Gastrocnemius medialis (tissue), 4 donors: ENCODE measurements around the gene TRMT44. TPM values are rescaled to one million over a fixed set of nuclear protein-coding genes. Genes with fewer than 3 reads are reported as not detected.
A peak's percentile ranks its signal among the peaks of the same experiment; 100 is the strongest.

Experiments
- ATAC-seq, 2 donors: fragments of 150-250 bp; one replicate each; pipeline ENCODE4 v1.9.1; 2016
- DNase-seq, 2 donors: peaks; one replicate each; pipeline ENCODE4 v3.0.0-alpha.2; 2019
- H3K27ac ChIP-seq, 4 donors: fragments of 200-600 bp; sonication (generic); 1 replicate in 1 of 4; 2 replicates in 3 of 4; pipeline ENCODE4 v1.5.1; 2016 to 2018; ENCODE audit warnings: mild to moderate bottlenecking in 2 of 4, moderate library complexity in 1 of 4
- H3K27me3 ChIP-seq, 3 donors: fragments of 200-600 bp; sonication (generic) in 2 of 3; 1 replicate in 1 of 3; 2 replicates in 2 of 3; pipeline versions ENCODE4 v1.5.1 to v1.6.0; 2016 to 2019; ENCODE audit warnings: mild to moderate bottlenecking in 1 of 3, moderate library complexity in 1 of 3
- H3K36me3 ChIP-seq, 2 donors: fragments of 200-600 bp; sonication (generic) in 1 of 2; one replicate each; pipeline ENCODE4 v1.5.1; 2017 to 2018
- H3K4me1 ChIP-seq, 2 donors: fragments of 200-600 bp; sonication (generic) in 1 of 2; one replicate each; pipeline ENCODE4 v1.5.1; 2016 to 2017; ENCODE audit warnings: mild to moderate bottlenecking in 2 of 2
- H3K4me3 ChIP-seq, 4 donors: fragments of 200-600 bp; sonication (generic) in 3 of 4; 1 replicate in 1 of 4; 2 replicates in 3 of 4; pipeline ENCODE4 v1.5.1; 2016 to 2019; ENCODE audit warnings: mild to moderate bottlenecking in 2 of 4
- H3K9me3 ChIP-seq, 3 donors: fragments of 200-600 bp; sonication (generic) in 2 of 3; 1 replicate in 1 of 3; 2 replicates in 2 of 3; pipeline ENCODE4 v1.5.1; 2016 to 2019
- CTCF ChIP-seq, 5 experiments: fragments of 450-650 bp in 3 of 5; fragments of 200-600 bp in 2 of 5; sonication (generic) in 2 of 5; IDR thresholded peaks in 4 of 5; conservative IDR thresholded peaks in 1 of 5; 1 replicate in 4 of 5; 2 replicates in 1 of 5; pipeline ENCODE4 v1.5.1; 2016 to 2019; ENCODE audit warnings: antibody characterized with exemption in 5 of 5, mild to moderate bottlenecking in 3 of 5, moderate library complexity in 3 of 5
- POLR2A ChIP-seq, 2 donors: fragments of 450-650 bp; IDR thresholded peaks; one replicate each; pipeline ENCODE4 v1.6.1; 2017; ENCODE audit warnings: antibody characterized with exemption in 2 of 2, mild to moderate bottlenecking in 2 of 2, moderate library complexity in 2 of 2
- in situ Hi-C, 4 donors: fragments of 200-750 bp; cut with MboI; loops; one replicate each; pipeline versions ENCODE4 v1.15.0 to v1.8.0; 2017; ENCODE audit warnings: low sequenced_read_pairs in 4 of 4
- intact Hi-C: fragments of 100-400 bp; cut with DNase I; formaldehyde crosslinking; loops from one replicate; pipeline ENCODE4 v1.15.1; 2023; ENCODE audit warnings: low total_unique reads
- total RNA-seq, 4 donors: library from RNA; depleted of rRNA; stranded (reverse); fragments of >200 nt; gene quantifications; one replicate each; pipeline versions ENCODE4 v1.1.0 to v1.2.3, GENCODE V29; 2016

TRMT44 gene
- total RNA-seq, 4 donors from 2014 or later: 7.5 to 16.4 (median 10.2) TPM

GRCh38 chr4:8422786-8423185, 17.8 kb upstream of the TRMT44 start:
- TF ChIP-seq POLR2A (IDR thresholded peaks at IDR 0.05) (no peak), CTCF (IDR thresholded peaks at IDR 0.05 in 4 of 5, conservative IDR thresholded peaks at IDR 0.05 in 1 of 5) (no peak)
- H3K27ac ChIP-seq: no peak overlapping the region
- in situ Hi-C loops (no loop called here), intact Hi-C loops (loop anchor here (10.0 kb wide), 1 partner anchor 598 kb away; no protein-coding TSS in a partner anchor)
- ATAC-seq (no peak), DNase-seq (no peak)
- H3K4me1 ChIP-seq: peaks cover 21 to 38% of the 10 kb centered on the region in 2 donors
- no peaks in the 10 kb centered on the region for H3K36me3 ChIP-seq
- H3K9me3 ChIP-seq: no peaks in the 10 kb centered on the region
- no peak overlapping the region for H3K4me3 ChIP-seq
- H3K27me3 ChIP-seq: no peaks in the 10 kb centered on the region

GRCh38 chr4:8427262-8427661, 13.3 kb upstream of the TRMT44 start:
- Histone ChIP-seq H3K27me3 (no peaks in the 10 kb centered on the region), H3K9me3 (no peaks in the 10 kb centered on the region), H3K4me3 (peak overlapping the region; percentile 74 to 100 (median 86)), H3K36me3 (no peaks in the 10 kb centered on the region), H3K4me1 (peaks cover 20 to 25% of the 10 kb centered on the region in 2 donors), H3K27ac (peak overlapping the region; percentile 91 to 99 (median 93))
- DNase-seq (no peak), ATAC-seq (no peak)
- in situ Hi-C loops (loop anchor here in 1 of 4 donors (25.0 kb wide), 1 partner anchor 615 kb away; no protein-coding TSS in a partner anchor), intact Hi-C loops (loop anchor here (10.0 kb wide), 1 partner anchor 602 kb away; no protein-coding TSS in a partner anchor)
- TF ChIP-seq CTCF (IDR thresholded peaks at IDR 0.05 in 4 of 5, conservative IDR thresholded peaks at IDR 0.05 in 1 of 5): no peak
- TF ChIP-seq POLR2A (IDR thresholded peaks at IDR 0.05): no peak

- no peaks in the 10 kb centered on the region for H3K27me3 ChIP-seq
- in situ Hi-C loops: loop anchor here in 1 of 4 donors (25.0 kb wide), 1 partner anchor 616 kb away; no protein-coding TSS in a partner anchor
- no peaks in the 10 kb centered on the region for H3K36me3 ChIP-seq
- H3K27ac ChIP-seq: peak overlapping the region; percentile 91 to 99 (median 93)
- peaks cover 20 to 25% of the 10 kb centered on the region in 2 donors for H3K4me1 ChIP-seq
- no peaks in the 10 kb centered on the region for H3K9me3 ChIP-seq
- TF ChIP-seq POLR2A (IDR thresholded peaks at IDR 0.05): no peak
- TF ChIP-seq CTCF (IDR thresholded peaks at IDR 0.05 in 4 of 5, conservative IDR thresholded peaks at IDR 0.05 in 1 of 5): no peak
- ATAC-seq (peak; percentile 63 to 69), DNase-seq (peak in 1 of 2 donors; percentile 40)
- intact Hi-C loops: loop anchor here (10.0 kb wide), 1 partner anchor 603 kb away; no protein-coding TSS in a partner anchor
- peak overlapping the region; percentile 74 to 100 (median 86) for H3K4me3 ChIP-seq
Observed at GRCh38 chr4:8427761-8428287, 12.8 kb upstream of the TRMT44 start.

- Histone ChIP-seq H3K4me3 (peak overlapping the region; percentile 74 to 100 (median 86)), H3K27ac (peak overlapping the region; percentile 91 to 99 (median 93)), H3K36me3 (no peaks in the 10 kb centered on the region), H3K9me3 (no peaks in the 10 kb centered on the region), H3K4me1 (peaks cover 20 to 25% of the 10 kb centered on the region in 2 donors), H3K27me3 (no peaks in the 10 kb centered on the region)
- DNase-seq (peak; percentile 70 to 90), ATAC-seq (peak; percentile 94)
- in situ Hi-C loops: loop anchor here in 1 of 4 donors (25.0 kb wide), 1 partner anchor 616 kb away; no protein-coding TSS in a partner anchor
- TF ChIP-seq CTCF (IDR thresholded peaks at IDR 0.05 in 4 of 5, conservative IDR thresholded peaks at IDR 0.05 in 1 of 5): peak in 3 of 5 experiments; percentile 21 to 44 (median 27)
- peak; percentile 69 to 89 for TF ChIP-seq POLR2A (IDR thresholded peaks at IDR 0.05)
- intact Hi-C loops: loop anchor here (10.0 kb wide), 1 partner anchor 604 kb away; no protein-coding TSS in a partner anchor
Observed at GRCh38 chr4:8428288-8429097, 12.1 kb upstream of the TRMT44 start.
